ENCODE results near the gene PCDH17.

Gene PCDH17

GRCh38 chr13:57631596-57632275, at the start of gene PCDH17:
TSS of gene PCDH17 (plus strand) at chr13:57631744. CDS start at chr13:57632547, 803 bp downstream.
- DNase-seq, result no peak

- no peak for DNase-seq
Observed at GRCh38 chr13:57582032-57582431, 49.5 kb upstream of the PCDH17 start.

- DNase-seq, result no peak
Observed at GRCh38 chr13:57583529-57583928, 48.0 kb upstream of the PCDH17 start.

GRCh38 chr13:57588639-57589038, 42.9 kb upstream of the PCDH17 start:
- DNase-seq, result no peak

- no peak for DNase-seq
Observed at GRCh38 chr13:57595775-57596174, 35.8 kb upstream of the PCDH17 start.

- no peak for DNase-seq
Observed at GRCh38 chr13:57601536-57601935, 30.0 kb upstream of the PCDH17 start.

- no peak for DNase-seq
Observed at GRCh38 chr13:57604442-57604841, 27.1 kb upstream of the PCDH17 start.

GRCh38 chr13:57611969-57612368, 19.6 kb upstream of the PCDH17 start:
- no peak for DNase-seq

GRCh38 chr13:57612568-57612967, 19.0 kb upstream of the PCDH17 start:
- no peak for DNase-seq

GRCh38 chr13:57624565-57625435, 6.7 kb upstream of the PCDH17 start:
- no peak for DNase-seq

GRCh38 chr13:57627663-57628062, 3.9 kb upstream of the PCDH17 start:
- DNase-seq, result no peak

GRCh38 chr13:57629391-57629804, 2.1 kb upstream of the PCDH17 start:
- no peak for DNase-seq

GRCh38 chr13:57629821-57630235, 1.7 kb upstream of the PCDH17 start:
- DNase-seq, result no peak

- no peak for DNase-seq
Observed at GRCh38 chr13:57630661-57631595, 616 bp upstream of the PCDH17 start.

- no peak for DNase-seq
Observed at GRCh38 chr13:57632276-57633140, 964 bp downstream of the PCDH17 start.

- no peak for DNase-seq
Observed at GRCh38 chr13:57633141-57633949, 1.8 kb downstream of the PCDH17 start.

GRCh38 chr13:57633950-57634838, 2.6 kb downstream of the PCDH17 start:
- DNase-seq, result no peak

- DNase-seq, result no peak
Observed at GRCh38 chr13:57634839-57635165, 3.3 kb downstream of the PCDH17 start.

GRCh38 chr13:57635541-57636085, 4.1 kb downstream of the PCDH17 start:
- DNase-seq, result no peak

- no peak for DNase-seq
Observed at GRCh38 chr13:57636816-57637215, 5.3 kb downstream of the PCDH17 start.

Data from activated CD4-positive, alpha-beta T cell treated with anti-CD3 and anti-CD28 coated beads, Interleukin-2, amount 50 U/mL, for 1 hour (primary cell).